Retinal pigment epithelial cell (primary cell): ENCODE results near the gene LPP.

Source experiments
- DNase-seq: peaks from one replicate; pipeline ENCODE4 v3.0.0-alpha.2; 2010; ENCODE audit warnings: low read depth
- H3K4me3 ChIP-seq: 2 replicates; pipeline ENCODE4 v1.5.1; 2011; ENCODE audit warnings: mild to moderate bottlenecking, low read length, control low read depth, moderate library complexity
- CTCF ChIP-seq: conservative IDR thresholded peaks from 2 replicates; pipeline ENCODE4 v1.5.1; 2011; ENCODE audit warnings: low read depth, low read length, control low read depth, inconsistent platforms

The LPP gene

GRCh38 chr3:188343894-188344293 is 189.9 kb downstream of the LPP start:
- no peak for DNase-seq
- TF ChIP-seq CTCF = no peak
- H3K4me3 ChIP-seq = no peak overlapping the region

DNA sequence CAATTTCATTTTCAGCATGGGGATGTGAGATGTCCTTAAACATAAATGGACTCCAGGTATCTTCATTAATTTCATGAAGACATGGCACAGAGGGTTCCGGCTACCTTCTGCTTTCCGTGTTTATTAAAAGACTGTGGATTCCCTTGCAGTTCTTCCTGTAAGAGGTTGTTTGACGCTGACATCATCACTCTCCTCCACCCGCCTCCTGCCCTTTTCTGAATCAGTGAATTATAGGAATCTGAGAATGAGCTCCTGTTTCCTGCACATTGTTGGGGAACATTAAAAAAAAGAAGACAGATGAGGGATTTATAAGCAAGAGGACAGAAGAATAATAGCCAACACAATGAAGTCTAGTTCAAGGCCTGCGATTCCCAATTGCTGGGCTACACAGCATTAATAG is 191.3 kb downstream of the LPP start:
- DNase-seq = peak; percentile 59
- no peak overlapping the region for H3K4me3 ChIP-seq
- TF ChIP-seq CTCF = no peak

- DNase-seq = peak; percentile 100
- TF ChIP-seq CTCF = no peak
- H3K4me3 ChIP-seq = no peak overlapping the region
Measured at GRCh38 chr3:188348435-188349244, 194.7 kb downstream of the LPP start.

GRCh38 chr3:188349351-188349901 is 195.5 kb downstream of the LPP start:
- TF ChIP-seq CTCF = peak; percentile 22
- no peak overlapping the region for H3K4me3 ChIP-seq
- no peak for DNase-seq

GRCh38 chr3:188349933-188350332 is 196.0 kb downstream of the LPP start:
- DNase-seq = no peak
- H3K4me3 ChIP-seq = no peak overlapping the region
- no peak for TF ChIP-seq CTCF

GRCh38 chr3:188350961-188351360 is 197.0 kb downstream of the LPP start:
- H3K4me3 ChIP-seq = no peak overlapping the region
- peak; percentile 51 for DNase-seq
- no peak for TF ChIP-seq CTCF

DNA sequence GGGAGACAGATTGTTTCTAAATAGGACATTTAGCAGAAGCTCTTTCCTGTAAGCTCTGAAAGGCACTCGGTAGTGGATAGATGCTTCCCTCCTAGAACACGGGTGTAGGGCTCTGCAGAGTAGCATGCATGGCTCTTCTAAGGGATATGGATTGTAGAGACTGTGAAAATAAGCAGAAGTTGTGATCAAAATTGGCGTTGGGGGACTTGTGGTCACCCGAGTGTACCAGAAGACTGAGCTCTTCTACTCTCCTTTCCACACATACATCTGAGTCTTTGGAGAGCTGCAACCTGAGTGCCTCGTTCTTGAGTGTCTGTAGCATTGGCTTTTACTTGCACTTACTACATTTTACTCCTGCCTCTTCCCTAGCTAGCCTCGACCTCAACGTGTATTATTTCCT is 197.7 kb downstream of the LPP start:
- no peak overlapping the region for H3K4me3 ChIP-seq
- no peak for DNase-seq
- TF ChIP-seq CTCF = no peak
